NCI-H1092 (cell line): ENCODE data around the gene PPP1R9B.

Experiments
- DNase-seq: peaks from one replicate; lab custom pipeline; 2025; lab: John Stamatoyannopoulos, UW

PPP1R9B gene

DNA sequence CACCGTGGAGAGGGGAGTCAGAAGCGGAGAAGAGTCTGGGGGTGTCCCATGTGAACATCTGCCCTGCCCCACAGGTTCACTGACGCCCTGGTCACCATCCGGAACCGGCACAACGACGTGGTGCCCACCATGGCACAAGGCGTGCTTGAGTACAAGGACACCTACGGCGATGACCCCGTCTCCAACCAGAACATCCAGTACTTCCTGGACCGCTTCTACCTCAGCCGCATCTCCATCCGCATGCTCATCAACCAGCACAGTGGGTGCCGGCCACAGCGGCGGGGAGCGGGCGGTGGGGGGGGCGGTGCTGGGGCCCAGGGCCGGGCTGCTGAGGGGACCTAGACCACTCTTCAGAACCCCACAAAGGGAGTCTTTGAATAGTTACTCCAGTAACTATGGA lies 44.7 kb downstream of the PPP1R9B start:
- no peak for DNase-seq

GRCh38 chr17:50103941-50104340 lies 46.5 kb downstream of the PPP1R9B start:
- no peak for DNase-seq

DNA sequence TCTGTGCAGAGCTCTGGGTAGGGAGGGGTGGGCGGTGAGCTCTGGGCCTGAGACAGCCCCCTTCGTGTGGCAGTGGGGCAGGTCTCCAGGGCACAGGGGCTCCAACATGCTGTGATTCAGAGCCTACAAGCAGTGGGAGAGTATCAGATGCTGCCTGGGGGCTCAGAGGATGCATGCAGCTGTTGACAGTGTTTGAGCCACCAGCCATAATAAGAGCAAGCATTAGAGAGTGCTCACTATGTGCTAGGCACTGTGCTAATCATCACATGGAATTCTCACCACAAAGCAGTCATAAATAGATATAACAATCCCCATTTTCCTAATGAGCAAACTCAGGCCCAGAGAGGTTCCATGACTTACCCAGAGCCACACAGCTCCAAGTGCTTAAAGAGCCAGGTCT lies 47.2 kb downstream of the PPP1R9B start:
- no peak for DNase-seq

DNA sequence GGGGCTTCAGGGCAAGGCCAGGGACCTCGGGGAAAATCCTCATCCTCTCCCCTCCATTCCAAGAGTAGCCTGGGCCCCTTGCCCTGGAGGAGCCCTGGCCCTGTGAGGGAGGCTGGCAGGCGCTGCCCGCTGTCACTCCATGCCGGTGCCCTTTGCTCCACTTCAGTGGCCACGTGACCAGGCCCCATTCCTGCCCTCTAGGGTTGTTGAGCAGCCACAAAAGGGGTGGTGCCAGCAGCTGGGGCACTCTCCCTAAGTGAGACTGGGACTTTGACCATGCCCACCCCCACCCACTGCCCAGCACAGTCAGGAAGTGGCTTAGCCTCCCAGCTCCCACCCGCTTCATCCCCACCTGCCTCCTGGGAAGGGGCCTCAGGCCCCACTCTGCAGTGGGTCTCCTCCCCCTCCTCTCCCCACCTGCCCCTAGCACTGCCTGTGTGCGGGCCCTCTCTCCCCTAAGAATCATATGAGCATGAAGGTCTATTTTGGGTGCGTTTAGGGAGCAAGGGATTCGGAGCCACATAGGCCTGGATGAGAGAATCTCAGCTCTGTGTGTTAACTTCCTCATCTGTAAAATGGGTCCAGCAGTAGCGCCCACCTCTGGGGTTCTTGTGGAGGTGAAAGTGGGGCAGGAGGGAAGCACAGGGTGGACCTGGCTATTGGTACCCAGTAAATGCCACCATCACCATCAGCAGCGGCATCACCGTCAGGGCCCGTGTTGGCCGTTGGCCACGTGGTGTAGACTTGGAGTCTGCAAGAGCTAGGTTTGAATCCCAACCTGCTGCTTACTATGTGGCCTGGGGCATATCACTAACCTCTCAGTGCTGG lies 48.1 kb downstream of the PPP1R9B start:
- no peak for DNase-seq

DNA sequence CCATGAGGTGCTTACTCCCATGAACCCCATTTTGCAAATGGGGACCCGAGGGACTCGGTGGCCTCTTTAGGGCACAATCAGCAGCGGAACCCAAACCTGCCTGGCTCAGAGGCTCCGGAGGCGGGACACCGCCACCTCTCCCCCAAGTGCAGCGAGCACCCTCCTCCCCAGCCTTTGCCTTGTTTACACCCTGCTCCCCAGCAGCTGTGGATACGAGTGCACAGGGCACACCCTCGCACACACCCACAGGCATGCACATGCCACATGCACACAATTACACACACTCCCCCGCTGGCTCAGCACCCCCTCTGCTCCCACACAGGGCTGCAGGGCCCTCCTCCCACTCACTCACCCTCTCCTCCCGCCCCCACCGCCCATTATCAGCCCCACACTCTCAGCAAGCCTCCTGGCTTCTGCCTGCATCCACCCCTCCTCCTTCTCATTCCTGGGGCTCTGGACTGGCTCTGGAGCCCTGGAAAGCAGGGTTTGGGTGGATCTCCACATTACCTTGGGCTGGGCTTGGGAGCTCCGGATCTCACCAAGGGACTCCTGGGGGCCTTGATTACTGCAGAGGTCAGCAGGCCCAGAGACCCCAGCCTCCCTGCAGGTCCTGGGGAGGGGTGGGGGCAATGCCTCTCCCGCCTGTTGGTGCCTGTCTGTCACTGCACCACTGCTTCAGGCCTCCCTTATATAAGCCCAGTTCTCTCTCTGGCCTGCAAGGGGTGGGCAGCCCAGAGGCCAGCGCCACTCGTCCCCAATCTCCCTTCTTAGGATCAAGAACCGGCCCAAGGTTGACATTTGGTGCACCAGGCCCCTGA lies 48.9 kb downstream of the PPP1R9B start:
- no peak for DNase-seq

DNA sequence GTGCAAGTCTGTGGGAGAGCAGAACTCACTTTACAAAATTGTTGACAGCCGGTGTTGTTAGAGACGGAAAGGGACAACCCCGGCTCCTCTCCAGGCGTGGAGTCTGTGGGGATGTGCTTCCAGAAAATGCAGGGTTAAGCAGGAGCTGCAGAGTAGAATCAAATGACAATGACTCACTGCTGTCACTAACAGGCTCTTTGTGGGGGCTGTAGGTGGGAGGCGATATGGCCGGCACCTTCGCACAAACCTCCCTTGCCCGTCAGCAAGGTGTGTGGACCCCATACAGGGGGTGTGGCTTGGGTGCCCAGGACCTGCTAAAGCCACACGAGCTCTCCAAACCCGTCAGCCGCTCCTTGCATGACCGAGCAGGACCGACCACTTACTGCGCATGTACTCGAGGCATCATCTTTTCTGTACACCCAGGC lies 49.5 kb downstream of the PPP1R9B start:
- no peak for DNase-seq

DNA sequence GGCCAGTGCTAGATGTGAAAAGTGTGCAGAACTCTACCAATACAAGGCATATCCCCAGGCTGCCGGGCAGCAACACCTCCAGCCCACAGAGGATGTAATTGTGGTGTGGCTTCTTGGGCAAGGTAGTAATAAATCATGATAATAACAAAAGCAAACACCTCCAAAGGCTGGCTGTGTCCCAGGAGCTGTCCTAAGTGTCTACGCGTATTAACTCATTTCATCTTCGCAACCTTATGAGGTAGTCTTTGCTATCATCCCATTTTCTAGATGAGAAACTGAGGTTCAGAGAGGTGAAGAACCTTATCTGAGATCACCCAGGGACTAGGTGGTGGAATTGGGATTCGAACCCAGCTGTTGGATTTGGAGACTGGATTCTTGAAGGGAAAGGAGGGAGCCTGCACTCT lies 50.0 kb downstream of the PPP1R9B start:
- no peak for DNase-seq

- DNase-seq, result no peak
These were observed 51.5 kb downstream of the PPP1R9B start for GRCh38 chr17:50099003-50099402.

DNA sequence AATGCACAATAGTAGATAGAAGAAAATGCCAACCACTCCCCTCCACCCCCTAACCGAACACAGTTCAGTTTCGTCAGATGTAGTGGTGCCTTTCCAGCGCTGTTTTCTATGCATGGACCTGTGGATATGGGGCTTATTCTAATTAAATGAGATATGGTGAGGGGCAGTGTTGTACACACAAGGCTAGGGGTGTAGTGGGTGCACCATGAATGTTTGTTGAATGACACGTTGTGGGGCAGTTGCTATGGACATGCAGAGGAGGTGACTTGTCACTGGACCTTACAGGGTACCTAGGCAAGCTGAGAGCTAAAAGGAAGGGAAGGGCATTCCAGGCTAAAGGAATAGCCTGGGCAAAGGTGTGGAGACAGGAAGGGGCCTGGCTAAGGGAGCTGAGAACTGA lies 51.9 kb downstream of the PPP1R9B start:
- DNase-seq, result no peak

GRCh38 chr17:50097926-50098325 lies 52.6 kb downstream of the PPP1R9B start:
- no peak for DNase-seq

GRCh38 chr17:50097455-50097854 lies 53.0 kb downstream of the PPP1R9B start:
- DNase-seq, result no peak

DNA sequence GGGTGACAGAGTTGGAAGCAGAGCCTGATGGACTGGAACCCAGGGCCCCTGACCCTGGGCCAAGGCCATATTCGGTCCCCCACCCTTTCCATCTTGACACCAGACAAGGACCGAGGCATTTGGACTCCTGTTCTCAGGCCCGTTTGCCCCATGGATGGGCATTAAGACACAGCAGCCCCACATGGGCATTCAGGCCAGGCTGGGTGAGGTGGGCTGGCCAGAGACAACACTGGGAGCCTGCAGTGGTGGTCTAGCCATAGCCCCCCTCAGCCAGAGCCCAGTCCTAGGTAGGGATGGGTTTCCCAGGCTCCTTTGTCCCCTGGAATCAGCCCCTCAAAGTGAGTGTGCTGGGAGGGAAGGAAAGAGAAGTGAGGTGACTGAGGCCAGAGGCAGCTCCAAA lies 53.7 kb downstream of the PPP1R9B start:
- no peak for DNase-seq

- DNase-seq, result no peak
These were observed 54.4 kb downstream of the PPP1R9B start for GRCh38 chr17:50096092-50096491.

GRCh38 chr17:50095626-50096037 lies 54.8 kb downstream of the PPP1R9B start:
- no peak for DNase-seq

- peak; percentile 88 for DNase-seq
These were observed 55.5 kb downstream of the PPP1R9B start, which contains the start of gene PDK2 for GRCh38 chr17:50094753-50095619. Gene PDK2 (plus strand): TSS chr17:50095351. CDS start chr17:50095436, 85 bp downstream.

GRCh38 chr17:50094243-50094752 lies 56.2 kb downstream of the PPP1R9B start:
- DNase-seq, result peak; percentile 82

DNA sequence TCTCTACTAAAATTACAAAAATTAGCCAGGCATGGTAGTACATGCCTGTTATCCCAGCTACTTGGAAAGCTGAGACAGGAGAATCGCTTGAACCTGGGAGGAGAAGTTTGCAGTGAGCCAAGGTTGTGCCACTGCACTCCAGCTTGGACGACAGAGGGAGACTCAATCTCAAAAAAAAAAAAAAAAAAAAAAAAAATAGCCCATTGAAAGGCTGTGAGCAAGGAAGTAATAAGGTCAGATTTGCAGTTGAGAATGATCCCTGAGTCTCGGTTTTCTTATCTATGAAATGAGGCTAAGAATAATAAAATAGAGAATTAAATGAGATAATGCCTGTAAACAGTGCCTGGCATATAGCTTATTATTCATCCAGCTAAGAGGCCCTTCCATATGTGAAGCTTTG lies 56.7 kb downstream of the PPP1R9B start:
- no peak for DNase-seq

DNA sequence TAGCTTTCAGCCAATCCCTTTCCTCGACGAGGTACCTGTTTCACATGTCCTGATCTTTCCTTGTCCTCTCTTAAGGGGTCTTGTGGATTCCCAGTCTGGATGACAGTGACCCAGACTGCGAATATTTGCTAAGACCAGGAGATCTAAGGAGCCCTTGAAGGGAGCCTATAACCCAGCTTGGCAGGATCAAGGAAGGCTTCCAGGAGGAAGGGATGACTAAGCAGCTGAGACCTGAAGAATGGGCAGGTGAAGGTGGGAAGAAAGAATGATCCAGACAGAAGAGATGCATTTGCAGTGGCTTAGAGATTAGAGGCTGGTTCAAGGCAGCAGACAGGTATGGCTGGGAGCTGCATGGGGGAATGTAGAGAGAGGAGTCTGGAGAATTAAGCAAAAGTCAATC lies 57.2 kb downstream of the PPP1R9B start:
- DNase-seq, result no peak

DNA sequence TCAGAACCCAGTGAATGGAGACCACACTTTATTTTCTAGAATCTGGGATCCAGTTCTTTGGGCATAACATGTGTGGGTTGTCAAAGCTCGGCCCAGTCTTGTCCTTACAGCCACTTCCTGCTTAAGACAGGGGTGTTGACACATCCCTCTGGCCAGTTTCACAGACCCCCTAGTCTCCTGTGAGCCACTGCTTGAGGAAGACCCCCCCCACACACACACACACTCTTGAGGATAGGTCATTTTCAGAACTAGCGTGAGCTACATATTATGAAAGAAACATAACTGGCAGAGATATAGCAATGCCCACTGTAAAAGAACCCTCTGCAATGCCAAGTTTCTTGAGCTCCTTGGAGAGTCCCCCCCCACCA lies 58.6 kb downstream of the PPP1R9B start:
- no peak for DNase-seq

- no peak for DNase-seq
These were observed 59.2 kb downstream of the PPP1R9B start for GRCh38 chr17:50090971-50091917.

GRCh38 chr17:50090071-50090470 lies 60.4 kb downstream of the PPP1R9B start:
- no peak for DNase-seq
